HG02943 (cell line): ENCODE results near the gene QKI.

ENCODE experiments used
- ATAC-seq: cut with Tn5 transposase; IDR thresholded peaks from one replicate; pipeline ENCODE4 v1.9.1; 2021; ENCODE audit warnings: mild to moderate bottlenecking, low read depth, moderate library complexity; ENCODE audit not compliant: unreplicated experiment

The QKI gene

DNA sequence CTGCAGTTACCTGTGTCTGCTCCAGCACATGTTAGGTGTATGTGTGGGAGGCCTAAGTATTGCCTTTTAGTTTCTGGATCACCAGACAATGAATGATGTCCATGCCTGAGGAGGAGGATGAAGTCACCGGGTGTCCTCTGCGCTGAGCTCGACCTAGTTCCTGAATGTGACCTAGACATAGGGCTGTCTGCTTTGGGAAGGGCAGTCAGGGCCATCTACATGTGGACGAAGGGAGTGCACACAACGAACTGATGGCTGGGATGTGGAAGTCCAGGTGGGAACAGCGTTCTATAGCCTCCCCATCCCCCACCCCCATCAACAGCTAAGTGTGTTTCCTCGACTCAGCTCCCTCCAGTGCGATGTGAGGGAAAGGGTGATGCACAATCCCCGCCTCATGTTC, 186.3 kb downstream of the QKI start:
- ATAC-seq = no peak

- no peak for ATAC-seq
Observed at GRCh38 chr6:163602851-163603250, 188.3 kb downstream of the QKI start.

DNA sequence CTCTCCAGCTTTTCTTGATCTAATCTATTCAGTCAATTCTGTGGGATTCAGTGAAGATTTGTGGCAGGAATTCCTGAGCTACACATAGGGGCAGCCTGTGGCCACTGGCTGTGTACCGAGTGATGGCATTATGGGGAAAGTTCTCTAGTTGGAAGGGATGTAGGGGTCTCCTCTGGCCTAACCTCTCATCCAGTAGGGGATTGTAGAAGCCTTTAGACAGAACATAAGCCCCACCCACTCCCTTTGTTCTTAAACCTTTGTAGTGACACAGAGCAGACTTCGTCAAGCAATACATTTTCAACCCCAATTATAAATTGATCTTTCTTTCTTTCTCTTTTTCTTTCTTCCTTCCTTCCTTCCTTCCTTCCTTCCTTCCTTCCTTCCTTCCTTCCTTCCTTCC, 188.9 kb downstream of the QKI start:
- no peak for ATAC-seq

DNA sequence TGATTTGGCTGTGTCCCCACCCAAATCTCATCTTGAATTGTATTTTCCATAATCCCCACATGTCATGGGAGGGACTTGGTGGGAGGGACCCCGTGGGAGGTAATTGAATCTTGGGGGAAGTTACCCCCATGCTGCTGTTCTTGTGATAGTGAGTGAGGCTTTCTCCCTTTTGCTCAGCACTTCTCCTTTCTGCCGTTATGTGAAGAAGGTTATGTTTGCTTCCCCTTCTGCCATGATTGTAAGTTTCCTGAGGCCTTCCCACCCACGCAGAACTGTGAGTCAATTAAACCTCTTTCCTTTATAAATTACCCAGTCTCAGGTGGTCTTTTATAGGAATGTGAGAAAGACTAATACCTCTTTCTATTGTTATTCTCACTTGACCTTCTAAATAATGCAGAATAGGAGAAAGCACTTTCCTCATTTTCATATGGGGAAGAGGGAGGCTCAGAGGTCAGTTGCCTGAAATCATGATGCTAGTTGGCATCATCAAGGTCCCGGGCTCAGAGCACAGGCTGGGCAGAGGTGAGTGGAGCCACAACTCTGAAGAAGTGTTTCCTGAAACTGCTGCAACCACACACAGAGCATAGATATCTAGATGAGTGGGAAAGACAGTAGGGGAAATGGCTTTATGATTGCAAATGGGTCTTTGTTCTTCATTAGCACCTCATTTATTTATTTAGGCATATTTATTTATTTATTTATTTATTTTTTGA, 191.0 kb downstream of the QKI start:
- no peak for ATAC-seq

- ATAC-seq = no peak
Observed at GRCh38 chr6:163607792-163608191, 193.3 kb downstream of the QKI start.

GRCh38 chr6:163608204-163608644, 193.7 kb downstream of the QKI start:
- ATAC-seq = no peak

DNA sequence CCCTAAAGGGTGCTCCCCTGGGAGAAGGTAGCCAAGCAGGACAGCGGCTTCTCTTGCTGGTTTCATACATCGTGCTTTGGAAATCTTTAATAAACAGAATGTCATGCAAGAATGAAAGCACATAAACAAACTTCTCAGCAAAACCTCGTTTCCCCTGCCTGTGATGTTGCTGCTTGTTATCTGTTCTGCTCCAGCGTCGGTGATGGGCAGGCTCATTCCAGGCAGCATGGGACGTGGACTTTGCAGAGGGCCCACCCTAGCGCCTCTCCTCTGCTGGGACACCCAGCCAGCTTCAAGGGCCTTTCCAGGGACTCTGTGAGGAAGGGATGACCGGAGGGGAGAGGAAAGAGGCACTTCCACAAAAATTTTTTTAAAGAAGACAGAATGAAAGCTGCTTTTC, 197.7 kb downstream of the QKI start:
- no peak for ATAC-seq

- ATAC-seq = no peak
Observed at GRCh38 chr6:163613025-163613424, 198.5 kb downstream of the QKI start.

DNA sequence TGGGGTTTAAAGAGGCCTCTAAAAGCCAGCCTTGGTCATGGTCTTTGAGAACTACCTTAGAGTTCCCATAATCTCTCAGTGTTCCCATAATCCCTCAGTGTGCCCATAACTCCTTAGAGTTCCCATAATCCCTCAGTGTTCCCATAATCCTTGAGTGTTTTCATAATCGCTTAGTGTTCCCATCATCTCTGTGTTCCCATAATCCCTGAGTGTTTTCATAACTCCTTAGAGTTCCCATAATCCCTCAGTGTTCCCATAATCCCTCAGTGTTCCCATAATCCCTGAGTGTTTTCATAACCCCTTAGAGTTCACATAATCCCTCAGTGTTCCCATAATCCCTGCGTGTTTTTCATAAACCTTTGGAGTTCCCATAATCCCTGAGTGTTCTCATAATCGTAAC, 199.2 kb downstream of the QKI start:
- no peak for ATAC-seq

GRCh38 chr6:163616452-163616851, 201.9 kb downstream of the QKI start:
- no peak for ATAC-seq

DNA sequence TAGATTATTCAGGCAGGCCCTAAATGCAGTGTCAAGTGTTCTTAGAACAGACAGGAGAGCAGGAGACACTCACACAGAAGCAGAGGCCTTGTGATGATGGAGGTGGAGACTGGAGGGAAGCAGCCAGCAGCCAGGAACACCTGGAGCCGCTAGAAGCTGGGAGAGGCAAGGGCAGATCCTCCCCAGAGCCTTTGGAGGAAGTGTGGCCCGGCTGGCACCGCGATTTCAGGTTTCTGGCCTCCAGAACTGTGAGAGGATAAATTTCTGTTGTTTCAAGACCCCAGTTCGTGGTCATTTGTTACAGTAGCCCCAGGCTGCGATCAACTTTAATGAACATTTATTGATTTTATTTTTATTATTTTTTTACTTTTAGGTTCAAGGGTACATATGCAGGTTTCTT, 203.0 kb downstream of the QKI start:
- no peak for ATAC-seq

GRCh38 chr6:163620101-163620500, 205.6 kb downstream of the QKI start:
- no peak for ATAC-seq

DNA sequence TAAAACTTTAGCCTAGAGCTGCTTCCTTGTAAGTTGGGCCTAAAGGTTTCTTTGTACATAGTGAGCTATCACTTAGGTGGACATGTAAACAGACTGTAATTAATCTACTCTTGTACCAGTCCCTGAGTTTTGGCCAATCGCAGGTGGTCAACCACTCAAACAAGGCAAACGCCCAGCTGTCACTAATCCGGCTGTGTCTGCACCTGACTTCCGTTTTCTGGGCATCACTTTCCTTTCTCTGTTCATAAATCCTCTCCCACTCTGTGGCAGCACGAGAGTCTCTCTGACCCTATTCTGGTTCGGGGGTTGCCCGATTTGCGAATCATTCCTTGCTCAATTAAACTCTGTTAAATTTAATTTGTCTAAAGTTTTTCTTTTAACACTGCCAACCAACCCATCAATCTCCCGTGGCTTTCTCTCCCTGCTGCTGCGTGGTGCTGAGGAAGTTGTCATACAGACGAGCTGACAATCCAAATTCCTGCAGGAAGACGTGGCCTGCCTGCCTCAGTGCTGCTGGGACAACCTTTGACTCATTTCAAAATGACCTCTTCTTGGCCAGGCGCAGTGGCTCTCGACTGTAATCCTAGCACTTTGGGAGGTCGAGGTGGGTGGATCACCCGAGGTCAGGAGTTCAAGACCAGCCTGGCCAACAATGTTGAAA, 206.3 kb downstream of the QKI start:
- no peak for ATAC-seq

- ATAC-seq = no peak
Observed at GRCh38 chr6:163625265-163625664, 210.7 kb downstream of the QKI start.

DNA sequence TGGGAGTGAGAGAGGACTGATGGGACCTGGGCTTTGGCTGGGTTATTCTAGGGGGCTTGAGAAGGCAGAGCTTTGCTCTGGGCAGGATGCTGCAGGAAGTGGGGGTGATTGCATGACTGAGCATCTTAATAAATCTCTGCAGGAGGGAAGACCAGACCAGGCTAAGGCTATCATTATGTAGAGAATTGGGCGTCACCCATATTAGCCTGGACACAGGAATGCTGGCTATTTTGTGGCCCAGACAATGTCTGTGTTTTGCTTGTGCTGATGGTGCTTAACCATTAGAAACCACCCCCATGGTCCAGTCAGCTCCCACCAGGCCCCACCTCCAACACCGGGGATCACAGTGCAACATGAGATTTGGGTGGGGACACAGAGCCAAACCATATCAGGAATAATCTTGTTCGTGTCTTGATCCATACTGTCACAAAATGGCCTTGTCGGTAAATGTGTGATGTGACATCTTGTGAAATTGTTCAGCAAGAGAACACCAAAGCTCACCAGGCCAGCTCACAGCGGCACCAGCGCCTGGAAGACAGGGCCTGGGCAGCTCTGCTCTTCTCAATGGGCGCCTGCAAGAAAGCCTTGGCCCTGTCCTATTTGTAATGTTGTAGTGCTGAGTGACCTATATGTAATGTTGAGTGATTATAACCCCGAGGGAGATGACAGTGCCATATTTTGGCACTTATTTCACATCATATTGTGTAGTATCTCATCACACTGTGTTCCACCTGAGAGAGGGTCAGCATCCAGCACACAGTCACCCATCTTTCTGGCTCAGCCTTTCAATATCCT, 211.8 kb downstream of the QKI start:
- no peak for ATAC-seq

DNA sequence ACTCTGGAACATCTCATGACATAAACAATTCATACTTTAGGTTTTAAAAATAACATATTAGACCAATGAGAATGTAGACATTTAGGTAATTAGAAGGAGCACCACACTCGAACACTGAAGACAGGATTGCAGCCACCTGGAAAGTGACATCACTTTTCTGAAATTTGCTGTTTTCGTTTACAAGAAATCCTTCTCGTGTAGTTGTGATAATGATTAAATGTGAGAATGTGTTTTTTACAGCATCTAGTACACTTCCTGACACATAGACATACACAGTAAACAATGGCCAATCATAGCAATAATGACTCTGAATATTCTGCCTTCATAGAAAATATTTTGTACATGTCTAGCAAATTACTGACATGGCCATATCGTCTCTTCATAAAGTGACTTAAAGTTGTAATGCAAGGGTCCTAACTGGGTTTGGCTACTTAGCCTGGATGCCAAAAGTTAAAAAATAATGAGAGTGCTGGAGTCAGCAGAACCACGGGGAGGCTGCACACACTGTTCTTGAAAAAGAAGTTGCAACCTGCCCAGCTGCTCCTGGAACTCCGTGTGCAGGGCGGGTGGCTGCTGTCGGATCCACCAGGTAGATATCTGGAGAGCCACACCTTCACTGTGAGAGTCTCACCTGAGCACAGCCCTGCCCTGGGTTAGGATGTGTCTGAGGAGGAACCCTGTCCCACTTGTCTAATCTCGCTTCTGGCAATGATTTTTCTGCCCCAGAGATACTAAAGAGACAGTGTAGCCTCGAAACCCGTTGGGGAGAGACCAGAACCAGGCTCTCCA, 212.9 kb downstream of the QKI start:
- ATAC-seq = no peak
